ENCODE data around the gene EPN1. TPM values are rescaled to one million over a fixed set of nuclear protein-coding genes. Genes with fewer than 3 reads are reported as not detected.

EPN1 gene
- total RNA-seq, 1 experiment from 2014 or later = 102 TPM

- no peak for TF ChIP-seq CTCF (IDR thresholded peaks at IDR 0.05; ENCODE audit: unreplicated experiment)
- H3K36me3 Mint-ChIP-seq (ENCODE audit: insufficient read depth, unreplicated experiment) = peaks cover 50% of the 10 kb centered on the region
- intact Hi-C loops (cut with micrococcal nuclease) = no loop called here
- peak overlapping the region; percentile 94 for H3K27ac Mint-ChIP-seq (ENCODE audit: low read depth, unreplicated experiment)
- CTCF ChIA-PET = interaction anchor here (1.0 to 3.6 kb wide), 3 partner anchors 8 to 13 kb away, joined by 4 to 25 read pairs (median 11); no protein-coding TSS in a partner anchor
- peaks cover 18% of the 10 kb centered on the region for H3K4me1 Mint-ChIP-seq (ENCODE audit: insufficient read depth, unreplicated experiment)
- no peak for DNase-seq (ENCODE audit: unreplicated experiment)
- H3K4me3 Mint-ChIP-seq (ENCODE audit: unreplicated experiment) = peak overlapping the region; percentile 82
- H3K27me3 Mint-ChIP-seq (ENCODE audit: insufficient read depth, unreplicated experiment) = no peaks in the 10 kb centered on the region
- no peaks in the 10 kb centered on the region for H3K9me3 Mint-ChIP-seq (ENCODE audit: unreplicated experiment)
- BruUV-seq (replicated peaks) = TSS peak; percentile 65
- POLR2A ChIA-PET = interaction anchor here (1.0 to 1.4 kb wide), 4 partner anchors 9 to 12 kb away, joined by 4 to 6 read pairs (median 4); no protein-coding TSS in a partner anchor
These were observed 30.0 kb upstream of the EPN1 start for GRCh38 chr19:55644842-55645511.

DNA sequence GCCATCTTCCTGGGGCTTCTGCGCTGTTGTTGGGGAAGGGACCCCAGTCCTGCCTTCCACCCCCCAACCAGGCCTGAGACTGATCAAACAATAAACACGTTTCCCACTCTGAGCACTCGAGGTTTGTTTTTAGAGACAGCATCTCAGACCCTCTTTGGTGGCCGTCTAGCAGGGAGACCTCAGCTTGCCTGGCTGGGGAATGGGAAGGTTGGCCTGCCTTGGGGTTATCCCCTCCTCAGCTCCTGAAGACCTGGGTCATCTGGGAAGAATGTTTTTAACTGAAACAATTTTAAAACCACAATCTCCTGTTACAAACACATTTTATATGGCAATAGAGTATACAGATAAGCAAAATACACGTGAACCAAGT, 29.5 kb upstream of the EPN1 start:
- ChIA-PET POLR2A (interaction anchor here (1.1 to 1.4 kb wide), 3 partner anchors 9 to 12 kb away, joined by 4 to 5 read pairs (median 4); no protein-coding TSS in a partner anchor), CTCF (interaction anchor here (0.7 to 3.6 kb wide), 3 partner anchors 9 to 13 kb away, joined by 3 to 25 read pairs (median 11); no protein-coding TSS in a partner anchor)
- no peak overlapping the region for H3K27ac Mint-ChIP-seq (ENCODE audit: low read depth, unreplicated experiment)
- H3K9me3 Mint-ChIP-seq (ENCODE audit: unreplicated experiment) = no peaks in the 10 kb centered on the region
- no TSS peak for BruUV-seq (replicated peaks)
- H3K4me3 Mint-ChIP-seq (ENCODE audit: unreplicated experiment) = peak overlapping the region; percentile 19
- no peak for DNase-seq (ENCODE audit: unreplicated experiment)
- no peak for TF ChIP-seq CTCF (IDR thresholded peaks at IDR 0.05; ENCODE audit: unreplicated experiment)
- intact Hi-C loops (cut with micrococcal nuclease) = no loop called here
- peaks cover 18% of the 10 kb centered on the region for H3K4me1 Mint-ChIP-seq (ENCODE audit: insufficient read depth, unreplicated experiment)
- H3K27me3 Mint-ChIP-seq (ENCODE audit: insufficient read depth, unreplicated experiment) = no peaks in the 10 kb centered on the region
- peaks cover 50% of the 10 kb centered on the region for H3K36me3 Mint-ChIP-seq (ENCODE audit: insufficient read depth, unreplicated experiment)

- Mint-ChIP-seq H3K27ac (ENCODE audit: low read depth, unreplicated experiment) (no peak overlapping the region), H3K27me3 (ENCODE audit: insufficient read depth, unreplicated experiment) (no peaks in the 10 kb centered on the region), H3K9me3 (ENCODE audit: unreplicated experiment) (no peaks in the 10 kb centered on the region), H3K4me1 (ENCODE audit: insufficient read depth, unreplicated experiment) (peaks cover 13% of the 10 kb centered on the region), H3K36me3 (ENCODE audit: insufficient read depth, unreplicated experiment) (peaks cover 50% of the 10 kb centered on the region), H3K4me3 (ENCODE audit: unreplicated experiment) (no peak overlapping the region)
- no peak for DNase-seq (ENCODE audit: unreplicated experiment)
- ChIA-PET POLR2A (interaction anchor here (0.7 to 1.8 kb wide), 7 partner anchors 10 to 1458 kb away, joined by 3 to 7 read pairs (median 4); partner anchors contain the start of genes MBOAT7 and UBE2S), CTCF (interaction anchor here (0.6 to 3.6 kb wide), 6 partner anchors 10 to 1110 kb away, joined by 3 to 25 read pairs (median 4); no protein-coding TSS in a partner anchor)
- no peak for TF ChIP-seq CTCF (IDR thresholded peaks at IDR 0.05; ENCODE audit: unreplicated experiment)
- BruUV-seq (replicated peaks) = no TSS peak
- intact Hi-C loops (cut with micrococcal nuclease) = no loop called here
These were observed 27.9 kb upstream of the EPN1 start for GRCh38 chr19:55646889-55647731.
